ENCODE results near the gene CFTR.

DNA sequence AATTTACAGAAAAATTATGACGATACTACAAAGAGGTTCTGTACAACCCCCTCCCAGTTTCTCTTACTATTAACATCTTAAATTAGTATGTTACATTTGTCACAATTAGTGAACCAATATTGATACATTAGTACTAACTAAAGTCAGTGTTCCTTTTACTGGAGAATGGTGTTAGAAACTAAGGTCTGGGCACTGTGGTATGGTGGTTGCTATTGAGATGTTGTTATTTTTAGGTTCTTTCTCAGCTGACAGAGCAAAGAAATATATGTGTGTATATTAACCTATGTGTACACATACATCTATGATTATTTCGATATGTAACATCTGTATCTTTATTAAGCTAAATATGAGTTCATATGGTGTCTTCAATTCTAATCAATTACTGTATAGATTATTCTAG is 11.7 kb upstream of the CFTR start:
- TF ChIP-seq, protein P1, sequence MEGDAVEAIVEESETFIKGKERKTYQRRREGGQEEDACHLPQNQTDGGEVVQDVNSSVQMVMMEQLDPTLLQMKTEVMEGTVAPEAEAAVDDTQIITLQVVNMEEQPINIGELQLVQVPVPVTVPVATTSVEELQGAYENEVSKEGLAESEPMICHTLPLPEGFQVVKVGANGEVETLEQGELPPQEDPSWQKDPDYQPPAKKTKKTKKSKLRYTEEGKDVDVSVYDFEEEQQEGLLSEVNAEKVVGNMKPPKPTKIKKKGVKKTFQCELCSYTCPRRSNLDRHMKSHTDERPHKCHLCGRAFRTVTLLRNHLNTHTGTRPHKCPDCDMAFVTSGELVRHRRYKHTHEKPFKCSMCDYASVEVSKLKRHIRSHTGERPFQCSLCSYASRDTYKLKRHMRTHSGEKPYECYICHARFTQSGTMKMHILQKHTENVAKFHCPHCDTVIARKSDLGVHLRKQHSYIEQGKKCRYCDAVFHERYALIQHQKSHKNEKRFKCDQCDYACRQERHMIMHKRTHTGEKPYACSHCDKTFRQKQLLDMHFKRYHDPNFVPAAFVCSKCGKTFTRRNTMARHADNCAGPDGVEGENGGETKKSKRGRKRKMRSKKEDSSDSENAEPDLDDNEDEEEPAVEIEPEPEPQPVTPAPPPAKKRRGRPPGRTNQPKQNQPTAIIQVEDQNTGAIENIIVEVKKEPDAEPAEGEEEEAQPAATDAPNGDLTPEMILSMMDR (IDR thresholded peaks at IDR 0.05), result no peak
- no peak for TF ChIP-seq POLR2AphosphoS5 (IDR thresholded peaks at IDR 0.05)

Measured in esophagus muscularis mucosa (tissue), 3 donors.